HEK293 (cell line): Measurements from ENCODE around the gene TOR1AIP2.

ENCODE experiments used
- BCL11A ChIP-seq: fragments of 450-650 bp; formaldehyde crosslinking; IDR thresholded peaks from 2 replicates; pipeline ENCODE4 v1.5.1; 2016; ENCODE audit warnings: low read depth, missing biosample characterization, missing genetic modification characterization
- GFI1B ChIP-seq: fragments of 450-650 bp; formaldehyde crosslinking; IDR thresholded peaks from 2 replicates; pipeline ENCODE4 v1.5.1; 2016; ENCODE audit warnings: missing biosample characterization, missing genetic modification characterization
- GLI2 ChIP-seq: fragments of 450-650 bp; formaldehyde crosslinking; IDR thresholded peaks from 2 replicates; pipeline ENCODE4; 2017; ENCODE audit warnings: missing biosample characterization, missing genetic modification characterization, low read depth, borderline replicate concordance
- GLI4 ChIP-seq: fragments of 450-650 bp; formaldehyde crosslinking; IDR thresholded peaks from 2 replicates; pipeline ENCODE4 v1.5.1; 2016; ENCODE audit warnings: missing biosample characterization, missing genetic modification characterization
- PRDM4 ChIP-seq: fragments of 450-650 bp; formaldehyde crosslinking; IDR thresholded peaks from 2 replicates; pipeline ENCODE4 v1.5.1; 2017; ENCODE audit warnings: missing biosample characterization, missing genetic modification characterization
- SP7 ChIP-seq: fragments of 450-650 bp; formaldehyde crosslinking; IDR thresholded peaks from 2 replicates; pipeline ENCODE4 v1.5.1; 2016; ENCODE audit warnings: missing biosample characterization, missing genetic modification characterization
- ZNF121 ChIP-seq: fragments of 450-650 bp; formaldehyde crosslinking; IDR thresholded peaks from 2 replicates; pipeline ENCODE4 v1.5.1; 2016; ENCODE audit warnings: missing biosample characterization, missing genetic modification characterization
- ZNF140 ChIP-seq: fragments of 450-650 bp; formaldehyde crosslinking; IDR thresholded peaks from 2 replicates; pipeline ENCODE4 v1.5.1; 2016; ENCODE audit warnings: missing biosample characterization, missing genetic modification characterization
- ZNF280D ChIP-seq: fragments of 450-650 bp; formaldehyde crosslinking; IDR thresholded peaks from 2 replicates; pipeline ENCODE4 v1.5.1; 2016; ENCODE audit warnings: missing biosample characterization, missing genetic modification characterization
- ZNF501 ChIP-seq: fragments of 450-650 bp; formaldehyde crosslinking; IDR thresholded peaks from 2 replicates; pipeline ENCODE4 v1.5.1; 2016; ENCODE audit warnings: missing biosample characterization, missing genetic modification characterization
- ZNF701 ChIP-seq: fragments of 450-650 bp; formaldehyde crosslinking; IDR thresholded peaks from 2 replicates; pipeline ENCODE4 v1.5.1; 2016; ENCODE audit warnings: missing biosample characterization, missing genetic modification characterization
- ZNF791 ChIP-seq: fragments of 450-650 bp; formaldehyde crosslinking; IDR thresholded peaks from 2 replicates; pipeline ENCODE4 v1.5.1; 2016; ENCODE audit warnings: missing biosample characterization, missing genetic modification characterization
- ZSCAN23 ChIP-seq: fragments of 450-650 bp; formaldehyde crosslinking; IDR thresholded peaks from 2 replicates; pipeline ENCODE4 v1.5.1; 2016; ENCODE audit warnings: missing biosample characterization, missing genetic modification characterization
- TF ChIP-seq, protein P1 (sequence below): fragments of 450-650 bp; formaldehyde crosslinking; IDR thresholded peaks from 2 replicates; pipeline ENCODE4 v1.5.1; 2016; ENCODE audit warnings: missing biosample characterization, missing genetic modification characterization, borderline replicate concordance
- TF ChIP-seq, protein P2 (sequence below): fragments of 450-650 bp; formaldehyde crosslinking; IDR thresholded peaks from 2 replicates; pipeline ENCODE4 v1.5.1; 2016; ENCODE audit warnings: missing biosample characterization, missing genetic modification characterization
- TF ChIP-seq, protein P3 (sequence below): fragments of 450-650 bp; formaldehyde crosslinking; optimal IDR thresholded peaks from 2 replicates; pipeline ENCODE3; 2016; ENCODE audit warnings: missing biosample characterization, mild to moderate bottlenecking, missing genetic modification characterization
- TF ChIP-seq, protein P4 (sequence below): fragments of 450-650 bp; formaldehyde crosslinking; IDR thresholded peaks from 2 replicates; pipeline ENCODE4 v1.5.1; 2017; ENCODE audit warnings: missing biosample characterization, missing genetic modification characterization
- TF ChIP-seq, protein P5 (sequence below): fragments of 450-650 bp; formaldehyde crosslinking; IDR thresholded peaks from 2 replicates; pipeline ENCODE4 v1.5.1; 2017; ENCODE audit warnings: missing biosample characterization, missing genetic modification characterization
- TF ChIP-seq, protein P6 (sequence below): fragments of 450-650 bp; IDR thresholded peaks from 2 replicates; pipeline ENCODE4 v1.5.1; 2018; ENCODE audit warnings: missing biosample characterization, missing genetic modification characterization

TOR1AIP2 gene

DNA sequence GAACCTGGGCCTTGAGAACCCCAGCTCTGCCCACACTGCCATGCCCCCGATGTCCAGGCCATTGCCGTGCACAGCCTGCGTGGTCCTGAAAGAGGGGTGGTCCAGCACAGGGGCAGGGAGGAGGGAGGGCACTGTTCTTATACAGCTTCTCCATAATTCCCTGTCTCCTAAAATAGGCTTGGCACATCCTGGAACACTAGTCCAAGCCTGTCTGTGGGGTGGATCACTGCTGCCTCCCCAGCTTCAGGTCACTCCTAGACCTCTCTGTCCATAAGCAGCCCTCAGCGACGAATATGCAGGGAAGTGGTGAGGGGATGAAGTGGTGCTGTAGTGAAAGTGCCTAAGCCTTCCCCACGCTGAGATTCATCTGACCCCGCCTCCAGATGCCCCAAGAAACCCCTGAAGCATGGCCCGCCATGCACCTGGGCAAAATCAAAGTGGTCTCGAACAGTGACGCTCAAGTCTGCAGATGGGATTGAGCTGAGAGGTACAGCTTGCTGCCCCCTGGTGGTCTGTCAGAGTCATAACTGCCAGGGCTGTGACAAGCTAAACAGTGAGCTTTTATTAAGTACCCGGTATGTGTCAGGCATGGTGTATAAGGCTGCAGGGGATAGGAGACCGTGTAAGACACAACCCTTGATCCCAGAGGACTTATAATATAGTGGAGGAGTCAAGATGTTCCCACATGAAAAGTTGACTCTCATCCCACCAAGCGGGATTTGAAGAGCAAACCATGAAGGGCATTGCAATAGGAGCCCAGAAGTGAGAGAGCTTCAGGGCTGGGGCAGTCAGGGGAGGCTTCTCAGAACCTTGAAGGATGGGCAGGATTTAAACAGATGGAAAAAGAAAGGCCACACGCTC is 67.9 kb downstream of the TOR1AIP2 start (continued):
- 0 out of 2 replicates have a peak, but pooled peaks have one; percentile 21 for TF ChIP-seq ZNF501 (tag by site-specific recombination)
- TF ChIP-seq PRDM4, result no peak
- TF ChIP-seq ZNF121 (tag by site-specific recombination), result no peak
- TF ChIP-seq, protein P1, sequence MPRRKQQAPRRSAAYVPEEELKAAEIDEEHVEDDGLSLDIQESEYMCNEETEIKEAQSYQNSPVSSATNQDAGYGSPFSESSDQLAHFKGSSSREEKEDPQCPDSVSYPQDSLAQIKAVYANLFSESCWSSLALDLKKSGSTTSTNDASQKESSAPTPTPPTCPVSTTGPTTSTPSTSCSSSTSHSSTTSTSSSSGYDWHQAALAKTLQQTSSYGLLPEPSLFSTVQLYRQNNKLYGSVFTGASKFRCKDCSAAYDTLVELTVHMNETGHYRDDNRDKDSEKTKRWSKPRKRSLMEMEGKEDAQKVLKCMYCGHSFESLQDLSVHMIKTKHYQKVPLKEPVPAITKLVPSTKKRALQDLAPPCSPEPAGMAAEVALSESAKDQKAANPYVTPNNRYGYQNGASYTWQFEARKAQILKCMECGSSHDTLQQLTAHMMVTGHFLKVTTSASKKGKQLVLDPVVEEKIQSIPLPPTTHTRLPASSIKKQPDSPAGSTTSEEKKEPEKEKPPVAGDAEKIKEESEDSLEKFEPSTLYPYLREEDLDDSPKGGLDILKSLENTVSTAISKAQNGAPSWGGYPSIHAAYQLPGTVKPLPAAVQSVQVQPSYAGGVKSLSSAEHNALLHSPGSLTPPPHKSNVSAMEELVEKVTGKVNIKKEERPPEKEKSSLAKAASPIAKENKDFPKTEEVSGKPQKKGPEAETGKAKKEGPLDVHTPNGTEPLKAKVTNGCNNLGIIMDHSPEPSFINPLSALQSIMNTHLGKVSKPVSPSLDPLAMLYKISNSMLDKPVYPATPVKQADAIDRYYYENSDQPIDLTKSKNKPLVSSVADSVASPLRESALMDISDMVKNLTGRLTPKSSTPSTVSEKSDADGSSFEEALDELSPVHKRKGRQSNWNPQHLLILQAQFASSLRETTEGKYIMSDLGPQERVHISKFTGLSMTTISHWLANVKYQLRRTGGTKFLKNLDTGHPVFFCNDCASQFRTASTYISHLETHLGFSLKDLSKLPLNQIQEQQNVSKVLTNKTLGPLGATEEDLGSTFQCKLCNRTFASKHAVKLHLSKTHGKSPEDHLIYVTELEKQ, result no peak
- no peak for TF ChIP-seq BCL11A (tag by site-specific recombination)
- TF ChIP-seq ZNF280D (tag by site-specific recombination), result no peak
- no peak for TF ChIP-seq SP7 (tag by site-specific recombination)
- TF ChIP-seq ZSCAN23 (tag by site-specific recombination), result no peak
- no peak for TF ChIP-seq GLI4 (tag by site-specific recombination)
- TF ChIP-seq GFI1B (tag by site-specific recombination), result 0 out of 2 replicates have a peak, but pooled peaks have one; percentile 5
- TF ChIP-seq, protein P2, sequence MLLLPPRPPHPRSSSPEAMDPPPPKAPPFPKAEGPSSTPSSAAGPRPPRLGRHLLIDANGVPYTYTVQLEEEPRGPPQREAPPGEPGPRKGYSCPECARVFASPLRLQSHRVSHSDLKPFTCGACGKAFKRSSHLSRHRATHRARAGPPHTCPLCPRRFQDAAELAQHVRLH (tag by site-specific recombination), result no peak
- TF ChIP-seq ZNF701 (tag by site-specific recombination), result no peak
- TF ChIP-seq, protein P3, sequence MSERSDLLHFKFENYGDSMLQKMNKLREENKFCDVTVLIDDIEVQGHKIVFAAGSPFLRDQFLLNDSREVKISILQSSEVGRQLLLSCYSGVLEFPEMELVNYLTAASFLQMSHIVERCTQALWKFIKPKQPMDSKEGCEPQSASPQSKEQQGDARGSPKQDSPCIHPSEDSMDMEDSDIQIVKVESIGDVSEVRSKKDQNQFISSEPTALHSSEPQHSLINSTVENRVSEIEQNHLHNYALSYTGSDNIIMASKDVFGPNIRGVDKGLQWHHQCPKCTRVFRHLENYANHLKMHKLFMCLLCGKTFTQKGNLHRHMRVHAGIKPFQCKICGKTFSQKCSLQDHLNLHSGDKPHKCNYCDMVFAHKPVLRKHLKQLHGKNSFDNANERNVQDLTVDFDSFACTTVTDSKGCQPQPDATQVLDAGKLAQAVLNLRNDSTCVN (tag by site-specific recombination), result no peak
- TF ChIP-seq, protein P4, sequence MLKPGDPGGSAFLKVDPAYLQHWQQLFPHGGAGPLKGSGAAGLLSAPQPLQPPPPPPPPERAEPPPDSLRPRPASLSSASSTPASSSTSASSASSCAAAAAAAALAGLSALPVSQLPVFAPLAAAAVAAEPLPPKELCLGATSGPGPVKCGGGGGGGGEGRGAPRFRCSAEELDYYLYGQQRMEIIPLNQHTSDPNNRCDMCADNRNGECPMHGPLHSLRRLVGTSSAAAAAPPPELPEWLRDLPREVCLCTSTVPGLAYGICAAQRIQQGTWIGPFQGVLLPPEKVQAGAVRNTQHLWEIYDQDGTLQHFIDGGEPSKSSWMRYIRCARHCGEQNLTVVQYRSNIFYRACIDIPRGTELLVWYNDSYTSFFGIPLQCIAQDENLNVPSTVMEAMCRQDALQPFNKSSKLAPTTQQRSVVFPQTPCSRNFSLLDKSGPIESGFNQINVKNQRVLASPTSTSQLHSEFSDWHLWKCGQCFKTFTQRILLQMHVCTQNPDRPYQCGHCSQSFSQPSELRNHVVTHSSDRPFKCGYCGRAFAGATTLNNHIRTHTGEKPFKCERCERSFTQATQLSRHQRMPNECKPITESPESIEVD, result no peak
- no peak for TF ChIP-seq GLI2 (tag by site-specific recombination)
- no peak for TF ChIP-seq ZNF140 (tag by site-specific recombination)
- TF ChIP-seq, protein P5, sequence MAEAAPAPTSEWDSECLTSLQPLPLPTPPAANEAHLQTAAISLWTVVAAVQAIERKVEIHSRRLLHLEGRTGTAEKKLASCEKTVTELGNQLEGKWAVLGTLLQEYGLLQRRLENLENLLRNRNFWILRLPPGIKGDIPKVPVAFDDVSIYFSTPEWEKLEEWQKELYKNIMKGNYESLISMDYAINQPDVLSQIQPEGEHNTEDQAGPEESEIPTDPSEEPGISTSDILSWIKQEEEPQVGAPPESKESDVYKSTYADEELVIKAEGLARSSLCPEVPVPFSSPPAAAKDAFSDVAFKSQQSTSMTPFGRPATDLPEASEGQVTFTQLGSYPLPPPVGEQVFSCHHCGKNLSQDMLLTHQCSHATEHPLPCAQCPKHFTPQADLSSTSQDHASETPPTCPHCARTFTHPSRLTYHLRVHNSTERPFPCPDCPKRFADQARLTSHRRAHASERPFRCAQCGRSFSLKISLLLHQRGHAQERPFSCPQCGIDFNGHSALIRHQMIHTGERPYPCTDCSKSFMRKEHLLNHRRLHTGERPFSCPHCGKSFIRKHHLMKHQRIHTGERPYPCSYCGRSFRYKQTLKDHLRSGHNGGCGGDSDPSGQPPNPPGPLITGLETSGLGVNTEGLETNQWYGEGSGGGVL (tag by site-specific recombination), result no peak
- TF ChIP-seq ZNF791 (tag by site-specific recombination), result no peak
- TF ChIP-seq, protein P6, sequence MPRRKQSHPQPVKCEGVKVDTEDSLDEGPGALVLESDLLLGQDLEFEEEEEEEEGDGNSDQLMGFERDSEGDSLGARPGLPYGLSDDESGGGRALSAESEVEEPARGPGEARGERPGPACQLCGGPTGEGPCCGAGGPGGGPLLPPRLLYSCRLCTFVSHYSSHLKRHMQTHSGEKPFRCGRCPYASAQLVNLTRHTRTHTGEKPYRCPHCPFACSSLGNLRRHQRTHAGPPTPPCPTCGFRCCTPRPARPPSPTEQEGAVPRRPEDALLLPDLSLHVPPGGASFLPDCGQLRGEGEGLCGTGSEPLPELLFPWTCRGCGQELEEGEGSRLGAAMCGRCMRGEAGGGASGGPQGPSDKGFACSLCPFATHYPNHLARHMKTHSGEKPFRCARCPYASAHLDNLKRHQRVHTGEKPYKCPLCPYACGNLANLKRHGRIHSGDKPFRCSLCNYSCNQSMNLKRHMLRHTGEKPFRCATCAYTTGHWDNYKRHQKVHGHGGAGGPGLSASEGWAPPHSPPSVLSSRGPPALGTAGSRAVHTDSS, result no peak
